OCI-LY3 (cell line): ENCODE data around the gene CA6.
"Not testable (repeated sequence)": the region's sequence is repeated elsewhere in the genome, so short reads cannot be mapped to it uniquely, and the experiment has no call there.

Experiments
- H2AFZ ChIP-seq: fragments of 200-600, 300-600 bp; shearing (Covaris generic); 2 replicates; pipeline ENCODE4 v1.6.0; 2014; ENCODE audit warnings: antibody characterized with exemption, low read depth, low read length
- H3K27ac ChIP-seq: fragments of 200-600, 300-600 bp; sonication (generic); 2 replicates; pipeline ENCODE4 v1.5.1; 2014; ENCODE audit warnings: mild to moderate bottlenecking, low read length, moderate library complexity, mixed read lengths
- H3K27me3 ChIP-seq: fragments of 200-600, 300-600 bp; sonication (generic); 2 replicates; pipeline ENCODE4 v1.6.1; 2014; ENCODE audit warnings: low read depth, low read length, mixed read lengths
- H3K36me3 ChIP-seq: fragments of 200-600, 300-600 bp; sonication (generic); replicated peaks from 2 replicates; pipeline ENCODE3; 2014; ENCODE audit warnings: low read depth, low read length, mixed read lengths
- H3K4me1 ChIP-seq: fragments of 300-600, 200-600 bp; sonication (generic); 2 replicates; pipeline ENCODE4 v1.6.1; 2014; ENCODE audit warnings: low read length, mixed read lengths
- H3K4me2 ChIP-seq: fragments of 200-600, 300-600 bp; sonication (generic); 2 replicates; pipeline ENCODE4 v1.6.1; 2014; ENCODE audit warnings: low read length, mixed read lengths
- H3K4me3 ChIP-seq: fragments of 300-600, 200-600 bp; sonication (generic); 2 replicates; pipeline ENCODE4 v1.5.1; 2014; ENCODE audit warnings: antibody characterized with exemption, mild to moderate bottlenecking, low read length, moderate library complexity
- H3K79me2 ChIP-seq: fragments of 300-600, 200-600 bp; shearing (Covaris generic); 2 replicates; pipeline ENCODE4 v1.6.1; 2014; ENCODE audit warnings: mild to moderate bottlenecking, low read length, mixed read lengths
- H3K9ac ChIP-seq: fragments of 300-600, 200-600 bp; shearing (Covaris generic); 2 replicates; pipeline ENCODE4 v1.6.0; 2014; ENCODE audit warnings: mild to moderate bottlenecking, low read length, moderate library complexity
- H3K9me3 ChIP-seq: fragments of 200-600, 300-600 bp; shearing (Covaris generic); 2 replicates; pipeline ENCODE4 v1.6.1; 2014; ENCODE audit warnings: low read length, mixed read lengths; ENCODE audit not compliant: insufficient read depth
- H4K20me1 ChIP-seq: fragments of 200-600, 300-600 bp; sonication (generic); 2 replicates; pipeline ENCODE4 v1.6.1; 2016; ENCODE audit warnings: low read length, mixed read lengths; ENCODE audit not compliant: insufficient read depth
- EZH2phosphoT487 ChIP-seq: fragments of 200-600 bp; shearing (Covaris generic); IDR thresholded peaks from 2 replicates; pipeline ENCODE4 v1.6.1; 2018; ENCODE audit warnings: antibody characterized with exemption, mixed run types, low read depth
- TF ChIP-seq, protein P1 (sequence below): fragments of 200-600, 300-600 bp; sonication (generic); IDR thresholded peaks from 2 replicates; pipeline ENCODE4 v1.5.1; 2014; ENCODE audit warnings: antibody characterized with exemption, low read length, low read depth

The CA6 gene

DNA sequence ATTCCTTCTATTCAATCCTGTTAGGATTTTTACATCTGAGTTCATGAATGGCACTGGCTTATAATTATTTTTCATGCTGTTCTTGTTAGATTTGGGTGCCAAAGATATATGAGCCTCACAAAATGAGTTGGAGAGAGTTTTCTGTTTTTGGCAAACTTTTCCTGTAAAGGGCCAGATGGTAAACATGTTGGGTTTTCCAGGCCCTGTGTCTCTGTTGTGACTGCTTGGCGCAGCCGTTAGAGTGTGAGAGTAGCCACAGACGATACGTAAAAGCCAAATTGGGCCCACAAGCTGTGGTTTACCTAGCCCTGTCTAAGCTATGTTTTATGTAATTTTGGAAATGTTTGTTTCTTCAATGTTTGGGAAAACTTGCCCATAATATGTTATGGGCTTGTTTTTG, 15.6 kb upstream of the CA6 start:
- H3K79me2 ChIP-seq: no peaks in the 10 kb centered on the region
- H4K20me1 ChIP-seq: no peaks in the 10 kb centered on the region
- no peaks in the 10 kb centered on the region for H3K36me3 ChIP-seq
- TF ChIP-seq EZH2phosphoT487: no peak
- TF ChIP-seq, protein P1, sequence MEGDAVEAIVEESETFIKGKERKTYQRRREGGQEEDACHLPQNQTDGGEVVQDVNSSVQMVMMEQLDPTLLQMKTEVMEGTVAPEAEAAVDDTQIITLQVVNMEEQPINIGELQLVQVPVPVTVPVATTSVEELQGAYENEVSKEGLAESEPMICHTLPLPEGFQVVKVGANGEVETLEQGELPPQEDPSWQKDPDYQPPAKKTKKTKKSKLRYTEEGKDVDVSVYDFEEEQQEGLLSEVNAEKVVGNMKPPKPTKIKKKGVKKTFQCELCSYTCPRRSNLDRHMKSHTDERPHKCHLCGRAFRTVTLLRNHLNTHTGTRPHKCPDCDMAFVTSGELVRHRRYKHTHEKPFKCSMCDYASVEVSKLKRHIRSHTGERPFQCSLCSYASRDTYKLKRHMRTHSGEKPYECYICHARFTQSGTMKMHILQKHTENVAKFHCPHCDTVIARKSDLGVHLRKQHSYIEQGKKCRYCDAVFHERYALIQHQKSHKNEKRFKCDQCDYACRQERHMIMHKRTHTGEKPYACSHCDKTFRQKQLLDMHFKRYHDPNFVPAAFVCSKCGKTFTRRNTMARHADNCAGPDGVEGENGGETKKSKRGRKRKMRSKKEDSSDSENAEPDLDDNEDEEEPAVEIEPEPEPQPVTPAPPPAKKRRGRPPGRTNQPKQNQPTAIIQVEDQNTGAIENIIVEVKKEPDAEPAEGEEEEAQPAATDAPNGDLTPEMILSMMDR: no peak
- no peak overlapping the region for H3K4me3 ChIP-seq
- H3K4me2 ChIP-seq: no peak overlapping the region
- no peak overlapping the region for H3K27ac ChIP-seq
- H2AFZ ChIP-seq: no peak overlapping the region
- no peaks in the 10 kb centered on the region for H3K4me1 ChIP-seq
- H3K9ac ChIP-seq: no peak overlapping the region
- H3K9me3 ChIP-seq: no peaks in the 10 kb centered on the region
- H3K27me3 ChIP-seq: peaks cover 8% of the 10 kb centered on the region; the same call in 1 of the 2 replicates

- H3K36me3 ChIP-seq: not testable (repeated sequence)
These were observed 8.6 kb upstream of the CA6 start for GRCh38 chr1:8937051-8937450.

GRCh38 chr1:8937701-8938100, 8.0 kb upstream of the CA6 start:
- no peaks in the 10 kb centered on the region for H3K36me3 ChIP-seq
- H3K4me2 ChIP-seq: no peak overlapping the region
- H3K27ac ChIP-seq: no peak overlapping the region
- no peak overlapping the region for H3K9ac ChIP-seq
- TF ChIP-seq, protein P1: no peak
- no peak for TF ChIP-seq EZH2phosphoT487
- H3K9me3 ChIP-seq: no peaks in the 10 kb centered on the region
- H3K27me3 ChIP-seq: no peaks in the 10 kb centered on the region
- no peaks in the 10 kb centered on the region for H3K4me1 ChIP-seq
- H3K4me3 ChIP-seq: no peak overlapping the region
- no peaks in the 10 kb centered on the region for H3K79me2 ChIP-seq
- H4K20me1 ChIP-seq: no peaks in the 10 kb centered on the region
- no peak overlapping the region for H2AFZ ChIP-seq

More at GRCh38 chr1:8937051-8937450, 8.6 kb upstream of the CA6 start:
- not testable (repeated sequence) for H3K27ac ChIP-seq, H3K4me1 ChIP-seq, H3K4me2 ChIP-seq, H4K20me1 ChIP-seq, H3K27me3 ChIP-seq, H3K4me3 ChIP-seq, H2AFZ ChIP-seq, H3K9me3 ChIP-seq, H3K79me2 ChIP-seq, H3K9ac ChIP-seq

DNA sequence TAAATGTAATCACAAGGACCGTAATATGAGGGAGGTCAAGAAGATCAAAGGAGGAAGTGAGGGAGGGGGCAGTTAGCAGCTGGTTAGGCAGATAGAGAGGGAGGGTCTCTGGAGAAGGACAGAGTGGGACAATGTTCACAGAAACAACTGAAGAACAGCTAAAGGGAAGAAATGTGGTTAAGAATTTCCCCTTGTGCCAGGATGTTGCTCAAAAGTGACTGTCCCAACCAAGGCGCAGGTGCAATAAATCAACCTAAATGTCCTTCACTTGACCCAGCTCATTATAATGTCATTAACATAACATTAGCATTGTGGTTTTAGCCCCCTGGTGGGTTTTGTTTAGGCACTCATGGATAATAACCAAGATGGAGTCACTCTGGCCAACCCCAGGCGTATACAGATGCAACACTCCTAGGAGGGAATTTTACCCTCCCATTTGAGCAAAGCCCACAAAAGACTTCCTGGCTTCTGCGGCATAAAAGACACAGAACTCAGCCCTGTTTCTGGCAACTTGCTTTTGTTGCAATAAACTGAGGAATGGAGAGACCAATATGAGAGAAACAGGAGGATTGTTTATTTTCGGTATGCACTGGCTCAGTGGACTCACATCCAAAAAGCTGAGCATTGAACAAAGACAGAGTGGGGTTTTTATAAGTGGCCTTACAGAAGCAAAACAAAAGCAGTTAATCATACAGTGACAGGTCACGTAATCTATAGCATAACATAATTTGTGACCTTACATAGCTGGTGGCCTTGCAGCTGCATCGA, 7.3 kb upstream of the CA6 start:
- H4K20me1 ChIP-seq: no peaks in the 10 kb centered on the region
- TF ChIP-seq, protein P1: no peak
- H2AFZ ChIP-seq: no peak overlapping the region
- H3K36me3 ChIP-seq: no peaks in the 10 kb centered on the region
- H3K27ac ChIP-seq: no peak overlapping the region
- H3K9me3 ChIP-seq: no peaks in the 10 kb centered on the region
- H3K4me1 ChIP-seq: no peaks in the 10 kb centered on the region
- H3K9ac ChIP-seq: no peak overlapping the region
- H3K4me2 ChIP-seq: no peak overlapping the region
- H3K27me3 ChIP-seq: no peaks in the 10 kb centered on the region
- no peak overlapping the region for H3K4me3 ChIP-seq
- no peaks in the 10 kb centered on the region for H3K79me2 ChIP-seq

GRCh38 chr1:8939000-8939265, 6.7 kb upstream of the CA6 start:
- Histone ChIP-seq H3K4me1 (no peaks in the 10 kb centered on the region), H3K27me3 (no peaks in the 10 kb centered on the region), H3K4me2 (no peak overlapping the region), H2AFZ (no peak overlapping the region), H3K9ac (no peak overlapping the region), H4K20me1 (no peaks in the 10 kb centered on the region), H3K79me2 (no peaks in the 10 kb centered on the region), H3K4me3 (no peak overlapping the region), H3K9me3 (no peaks in the 10 kb centered on the region), H3K27ac (no peak overlapping the region), H3K36me3 (no peaks in the 10 kb centered on the region)
- no peak for TF ChIP-seq EZH2phosphoT487
- TF ChIP-seq, protein P1: no peak
